ENCODE data around the gene ZC3H18. TPM values are rescaled to one million over a fixed set of nuclear protein-coding genes. Genes with fewer than 3 reads are reported as not detected.
A peak's percentile ranks its signal among the peaks of the same experiment; 100 is the strongest.

Gene ZC3H18
- total RNA-seq, 1 donor from 2014 or later = 50.2 TPM

- H3K27ac Mint-ChIP-seq (ENCODE audit: unreplicated experiment) = no peak overlapping the region
- no peaks in the 10 kb centered on the region for H3K9me3 Mint-ChIP-seq (ENCODE audit: unreplicated experiment)
- H3K27me3 Mint-ChIP-seq (ENCODE audit: unreplicated experiment) = no peaks in the 10 kb centered on the region
- TF ChIP-seq, protein P1, sequence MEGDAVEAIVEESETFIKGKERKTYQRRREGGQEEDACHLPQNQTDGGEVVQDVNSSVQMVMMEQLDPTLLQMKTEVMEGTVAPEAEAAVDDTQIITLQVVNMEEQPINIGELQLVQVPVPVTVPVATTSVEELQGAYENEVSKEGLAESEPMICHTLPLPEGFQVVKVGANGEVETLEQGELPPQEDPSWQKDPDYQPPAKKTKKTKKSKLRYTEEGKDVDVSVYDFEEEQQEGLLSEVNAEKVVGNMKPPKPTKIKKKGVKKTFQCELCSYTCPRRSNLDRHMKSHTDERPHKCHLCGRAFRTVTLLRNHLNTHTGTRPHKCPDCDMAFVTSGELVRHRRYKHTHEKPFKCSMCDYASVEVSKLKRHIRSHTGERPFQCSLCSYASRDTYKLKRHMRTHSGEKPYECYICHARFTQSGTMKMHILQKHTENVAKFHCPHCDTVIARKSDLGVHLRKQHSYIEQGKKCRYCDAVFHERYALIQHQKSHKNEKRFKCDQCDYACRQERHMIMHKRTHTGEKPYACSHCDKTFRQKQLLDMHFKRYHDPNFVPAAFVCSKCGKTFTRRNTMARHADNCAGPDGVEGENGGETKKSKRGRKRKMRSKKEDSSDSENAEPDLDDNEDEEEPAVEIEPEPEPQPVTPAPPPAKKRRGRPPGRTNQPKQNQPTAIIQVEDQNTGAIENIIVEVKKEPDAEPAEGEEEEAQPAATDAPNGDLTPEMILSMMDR (IDR thresholded peaks at IDR 0.05) = no peak
- peaks cover 1% of the 10 kb centered on the region for H3K36me3 Mint-ChIP-seq (ENCODE audit: unreplicated experiment)
- peak overlapping the region; percentile 40 for H3K4me3 Mint-ChIP-seq (ENCODE audit: unreplicated experiment)
- DNase-seq (ENCODE audit: extremely low spot score, unreplicated experiment) = no peak
- H3K4me1 Mint-ChIP-seq (ENCODE audit: unreplicated experiment) = peaks cover 15% of the 10 kb centered on the region
These were observed 79.2 kb downstream of the ZC3H18 start for GRCh38 chr16:88649195-88649923.

GRCh38 chr16:88649924-88650748 lies 79.9 kb downstream of the ZC3H18 start:
- peak; percentile 83 for DNase-seq (ENCODE audit: extremely low spot score, unreplicated experiment)
- TF ChIP-seq, protein P1 (IDR thresholded peaks at IDR 0.05) = no peak
- Mint-ChIP-seq H3K4me1 (ENCODE audit: unreplicated experiment) (peaks cover 15% of the 10 kb centered on the region), H3K4me3 (ENCODE audit: unreplicated experiment) (peak overlapping the region; percentile 74), H3K9me3 (ENCODE audit: unreplicated experiment) (no peaks in the 10 kb centered on the region), H3K27me3 (ENCODE audit: unreplicated experiment) (no peaks in the 10 kb centered on the region), H3K36me3 (ENCODE audit: unreplicated experiment) (peaks cover 6% of the 10 kb centered on the region), H3K27ac (ENCODE audit: unreplicated experiment) (no peak overlapping the region)

DNA sequence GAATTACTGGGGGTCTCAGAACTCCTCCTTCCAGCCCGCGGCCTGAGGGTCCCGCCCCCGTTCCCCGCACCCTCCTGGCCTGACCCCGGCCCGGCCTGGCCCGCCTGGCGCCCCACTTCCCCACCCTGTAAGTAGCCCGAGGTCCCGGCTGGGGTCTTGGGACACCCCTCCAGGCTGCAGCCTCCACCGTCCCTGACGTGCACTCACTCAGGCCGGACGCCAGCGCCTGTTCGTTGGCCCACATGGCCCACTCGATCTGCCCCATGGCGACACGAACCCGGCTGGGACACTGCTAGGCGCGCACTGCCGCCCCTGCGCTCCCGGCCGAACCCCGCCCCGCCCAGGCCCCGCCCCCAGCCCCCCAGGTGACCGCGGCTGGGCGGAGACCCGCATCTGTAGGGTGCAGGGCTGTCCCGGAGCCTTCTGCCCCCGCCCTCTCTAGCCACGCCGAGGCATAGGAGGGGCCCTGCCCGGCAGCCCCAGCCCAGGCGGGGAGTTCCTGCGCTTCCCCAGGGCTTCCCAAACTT lies 80.6 kb downstream of the ZC3H18 start, which contains the start of gene CYBA:
Gene CYBA (minus strand): TSS at position 305 of the 527 bp plus-strand sequence. CDS start 40 bp downstream, at position 265.
- H3K27me3 Mint-ChIP-seq (ENCODE audit: unreplicated experiment) = no peaks in the 10 kb centered on the region
- H3K9me3 Mint-ChIP-seq (ENCODE audit: unreplicated experiment) = no peaks in the 10 kb centered on the region
- no peak for DNase-seq (ENCODE audit: extremely low spot score, unreplicated experiment)
- peak within 1 kb of the TSS; percentile 74 for H3K4me3 Mint-ChIP-seq (ENCODE audit: unreplicated experiment)
- peak within 1 kb of the TSS; percentile 63 for H3K27ac Mint-ChIP-seq (ENCODE audit: unreplicated experiment)
- H3K36me3 Mint-ChIP-seq (ENCODE audit: unreplicated experiment) = peaks cover 7% of the 10 kb centered on the region
- peaks cover 15% of the 10 kb centered on the region for H3K4me1 Mint-ChIP-seq (ENCODE audit: unreplicated experiment)
- TF ChIP-seq, protein P1 (IDR thresholded peaks at IDR 0.05) = no peak

DNA sequence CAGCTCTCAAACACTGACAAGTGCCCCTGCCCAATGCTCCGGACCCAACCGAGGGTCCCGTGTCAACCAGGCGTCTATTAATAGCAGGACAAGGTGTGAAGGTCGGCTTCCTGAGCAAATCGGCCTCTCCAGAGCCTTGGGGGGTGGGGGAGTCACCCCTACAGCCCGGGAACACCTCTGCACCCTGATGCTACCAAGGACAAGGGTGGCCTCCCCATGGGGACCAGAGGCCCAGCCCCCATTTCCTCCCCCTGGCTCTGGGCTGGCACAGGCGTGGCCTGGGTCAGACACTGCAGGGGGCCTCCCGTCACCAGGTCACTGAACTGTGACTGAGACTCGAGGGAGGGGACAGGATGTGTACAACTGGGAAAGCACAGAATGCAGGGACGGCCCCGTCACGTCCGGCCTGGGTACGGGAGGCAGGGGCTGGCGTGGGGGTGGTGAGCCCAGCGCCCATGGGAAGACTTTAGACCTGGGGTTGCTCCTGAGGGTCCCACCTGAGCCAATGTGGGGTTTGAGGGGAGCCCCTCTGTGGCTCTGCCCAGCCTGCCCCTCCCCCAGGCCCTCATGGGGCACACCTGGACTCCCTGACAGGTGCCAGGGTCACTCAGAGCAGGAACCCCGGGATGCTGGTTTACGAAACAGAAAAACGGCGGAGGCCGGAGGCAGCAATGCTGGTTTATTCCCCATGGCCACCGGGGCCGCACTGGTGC lies 81.2 kb downstream of the ZC3H18 start:
- Mint-ChIP-seq H3K9me3 (ENCODE audit: unreplicated experiment) (no peaks in the 10 kb centered on the region), H3K27ac (ENCODE audit: unreplicated experiment) (peak overlapping the region; percentile 63), H3K27me3 (ENCODE audit: unreplicated experiment) (no peaks in the 10 kb centered on the region), H3K4me3 (ENCODE audit: unreplicated experiment) (peak overlapping the region; percentile 68), H3K4me1 (ENCODE audit: unreplicated experiment) (peaks cover 15% of the 10 kb centered on the region), H3K36me3 (ENCODE audit: unreplicated experiment) (peaks cover 7% of the 10 kb centered on the region)
- TF ChIP-seq, protein P1 (IDR thresholded peaks at IDR 0.05) = no peak
- DNase-seq (ENCODE audit: extremely low spot score, unreplicated experiment) = no peak

Measured in osteocyte (in vitro differentiated cells).